Aorta (tissue), 5 donors: Measurements from ENCODE around the gene ZNF654. TPM values are rescaled to one million over a fixed set of nuclear protein-coding genes. Genes with fewer than 3 reads are reported as not detected.

ENCODE experiments used
- ATAC-seq: fragments of 200-7000 bp; cut with Tn5 transposase; one replicate; pipeline ENCODE4 v1.9.1; 2022; ENCODE audit warnings: moderate library complexity; ENCODE audit not compliant: low FRiP score
- DNase-seq, 2 donors: peaks; one replicate each; pipeline ENCODE4 v3.0.0-alpha.2; 2020
- H3K27ac ChIP-seq, 2 donors: one replicate each; pipeline ENCODE4 v1.5.1; 2013; ENCODE audit warnings: low read length in 2 of 2, mild to moderate bottlenecking in 2 of 2, moderate library complexity in 2 of 2, control low read depth in 1 of 2, inconsistent platforms in 1 of 2, low read depth in 1 of 2
- H3K27me3 ChIP-seq, 2 donors: one replicate each; pipeline ENCODE4 v1.6.1; 2013; ENCODE audit warnings: control low read depth in 1 of 2, low read length in 1 of 2, mild to moderate bottlenecking in 1 of 2, moderate library complexity in 1 of 2; ENCODE audit not compliant: insufficient read depth in 2 of 2, control insufficient read depth in 1 of 2
- H3K36me3 ChIP-seq, 2 donors: one replicate each; pipeline ENCODE4 v1.6.1; 2013; ENCODE audit warnings: control low read depth in 1 of 2, low read length in 1 of 2, mild to moderate bottlenecking in 1 of 2; ENCODE audit not compliant: insufficient read depth in 2 of 2, control insufficient read depth in 1 of 2
- H3K4me1 ChIP-seq, 2 donors: one replicate each; pipeline ENCODE4 v1.6.1; 2013; ENCODE audit warnings: low read length in 2 of 2, control low read depth in 1 of 2, mild to moderate bottlenecking in 1 of 2, moderate library complexity in 1 of 2; ENCODE audit not compliant: insufficient read depth in 2 of 2, control insufficient read depth in 1 of 2
- H3K4me3 ChIP-seq, 2 donors: one replicate each; pipeline ENCODE4 v1.5.1; 2013; ENCODE audit warnings: low read length in 2 of 2, control low read depth in 1 of 2, mild to moderate bottlenecking in 1 of 2
- H3K9me3 ChIP-seq: one replicate; pipeline ENCODE4 v1.6.1; 2013; ENCODE audit warnings: mild to moderate bottlenecking, low read length; ENCODE audit not compliant: control insufficient read depth
- WGBS, 2 donors: extraction: QIAGEN DNeasy Blood & Tissue Kit; methylation state at CpG; one replicate each; pipeline ENCODE4 v1.1.7; 2013; 5-methylcytosine and 5-hydroxymethylcytosine counted together
- intact Hi-C, 2 donors: fragments of 100-400 bp; cut with DNase I; formaldehyde crosslinking; loops; one replicate each; pipeline versions ENCODE4 v1.14.2 to v1.15.0; 2022
- polyA plus RNA-seq, 2 donors: library from polyadenylated mRNA; stranded (reverse); fragments of 200-250 nt; gene quantifications; one replicate each; pipeline ENCODE4 v1.2.3, GENCODE V29; 2013
- total RNA-seq, 2 donors: library from RNA; stranded (reverse); fragmentation: NEBNext Ultra II Directional; extraction: Animal tissue kit (Norgen Biotek cat#: 25700); gene quantifications; one replicate each; pipeline ENCODE4 v1.2.1, GENCODE V29; 2021
- donor health status: healthy with polysubstance abuse.
- donor health status: Bipolar disorder and iron deficiency.
- donor health status: DM: no; HTN: no; CAD: no.
- donor health status: DM: no; HTN: no; CAD: no.
- donor health status: DM: yes; HTN: yes; CAD: no.

ZNF654 gene
- total and polyA plus RNA-seq, 4 donors, result 3.0 to 28.3 (median 11.4) TPM

- Histone ChIP-seq H3K9me3 (no peaks in the 10 kb centered on the region), H3K27ac (no peak overlapping the region), H3K27me3 (no peaks in the 10 kb centered on the region), H3K4me3 (peak overlapping the region; percentile 52 to 95), H3K4me1 (peaks cover 0 to 5% of the 10 kb centered on the region in 2 donors), H3K36me3 (peaks cover 0 to 5% of the 10 kb centered on the region in 2 donors)
- intact Hi-C loops, result loop anchor here in 1 of 2 donors (2.0 kb wide), 1 partner anchor 92 kb away; the partner anchor contains the start of genes CGGBP1 and ZNF654
- DNase-seq (no peak), ATAC-seq (no peak)
- 0 to 1% methylated on average over 6 of the region's 6 CpGs for WGBS, 2 donors
Observed at GRCh38 chr3:88150806-88151205, 91.8 kb downstream of the ZNF654 start.

GRCh38 chr3:88151358-88151757, 92.3 kb downstream of the ZNF654 start:
- Histone ChIP-seq H3K4me3 (peak overlapping the region in 1 of 2 donors; percentile 95), H3K4me1 (peaks cover 0 to 5% of the 10 kb centered on the region in 2 donors), H3K36me3 (peaks cover 2 to 10% of the 10 kb centered on the region in 2 donors), H3K27me3 (no peaks in the 10 kb centered on the region), H3K9me3 (no peaks in the 10 kb centered on the region), H3K27ac (no peak overlapping the region)
- intact Hi-C loops, result loop anchor here in 1 of 2 donors (2.0 kb wide), 1 partner anchor 93 kb away; the partner anchor contains the start of genes CGGBP1 and ZNF654
- 25 to 30% methylated on average over 4 of the region's 4 CpGs for WGBS, 2 donors
- ATAC-seq, result no peak
- no peak for DNase-seq

GRCh38 chr3:88152841-88153240, 93.8 kb downstream of the ZNF654 start:
- no peak for ATAC-seq
- Histone ChIP-seq H3K36me3 (peaks cover 2 to 11% of the 10 kb centered on the region in 2 donors), H3K27me3 (no peaks in the 10 kb centered on the region), H3K4me1 (peaks cover 0 to 5% of the 10 kb centered on the region in 2 donors), H3K4me3 (no peak overlapping the region), H3K27ac (no peak overlapping the region), H3K9me3 (no peaks in the 10 kb centered on the region)
- WGBS, 2 donors, result 72 to 82% methylated on average over 2 of the region's 2 CpGs
- DNase-seq, result no peak
- intact Hi-C loops, result no loop called here

- no peak for DNase-seq
- intact Hi-C loops, result no loop called here
Observed at GRCh38 chr3:88166419-88166971, 107.4 kb downstream of the ZNF654 start.

GRCh38 chr3:88167173-88167572, 108.1 kb downstream of the ZNF654 start:
- 93 to 95% methylated on average over 6 of the region's 6 CpGs for WGBS, 2 donors
- H3K4me3 ChIP-seq, result no peak overlapping the region

More at GRCh38 chr3:88166419-88166971, 107.4 kb downstream of the ZNF654 start:
- Histone ChIP-seq H3K4me1 (no peaks in the 10 kb centered on the region), H3K36me3 (no peaks in the 10 kb centered on the region), H3K9me3 (no peaks in the 10 kb centered on the region), H3K27me3 (no peaks in the 10 kb centered on the region), H3K4me3 (no peak overlapping the region), H3K27ac (no peak overlapping the region)
- WGBS, 2 donors, result 98 to 99% methylated on average over 2 of the region's 2 CpGs
- no peak for ATAC-seq

GRCh38 chr3:88167704-88168103, 108.6 kb downstream of the ZNF654 start:
- H3K9me3 ChIP-seq, result no peaks in the 10 kb centered on the region
- 88 to 96% methylated on average over 2 of the region's 2 CpGs for WGBS, 2 donors
- DNase-seq (no peak), ATAC-seq (no peak)
- no peak overlapping the region for H3K4me3 ChIP-seq
- intact Hi-C loops, result no loop called here
- H3K36me3 ChIP-seq, result no peaks in the 10 kb centered on the region
- H3K27ac ChIP-seq, result no peak overlapping the region
- H3K4me1 ChIP-seq, result no peaks in the 10 kb centered on the region
- H3K27me3 ChIP-seq, result no peaks in the 10 kb centered on the region

More at GRCh38 chr3:88167173-88167572, 108.1 kb downstream of the ZNF654 start:
- Histone ChIP-seq H3K4me1 (no peaks in the 10 kb centered on the region), H3K36me3 (no peaks in the 10 kb centered on the region), H3K27me3 (no peaks in the 10 kb centered on the region), H3K9me3 (no peaks in the 10 kb centered on the region), H3K27ac (no peak overlapping the region)
- no peak for ATAC-seq
- intact Hi-C loops, result no loop called here
- no peak for DNase-seq

- no peak overlapping the region for H3K4me3 ChIP-seq
- WGBS, 2 donors, result 76% methylated on average over 5 of the region's 5 CpGs
- no peak for DNase-seq
- intact Hi-C loops, result no loop called here
- no peaks in the 10 kb centered on the region for H3K36me3 ChIP-seq
- no peak overlapping the region for H3K27ac ChIP-seq
- no peaks in the 10 kb centered on the region for H3K4me1 ChIP-seq
- H3K27me3 ChIP-seq, result no peaks in the 10 kb centered on the region
- H3K9me3 ChIP-seq, result no peaks in the 10 kb centered on the region
- ATAC-seq, result no peak
Observed at GRCh38 chr3:88168171-88168570, 109.1 kb downstream of the ZNF654 start.

GRCh38 chr3:88180398-88180999, 121.4 kb downstream of the ZNF654 start:
- no peaks in the 10 kb centered on the region for H3K36me3 ChIP-seq
- 47 to 55% methylated on average over 4 of the region's 4 CpGs for WGBS, 2 donors
- no peaks in the 10 kb centered on the region for H3K27me3 ChIP-seq
- no peak overlapping the region for H3K4me3 ChIP-seq
- DNase-seq (no peak), ATAC-seq (no peak)
- H3K9me3 ChIP-seq, result no peaks in the 10 kb centered on the region
- intact Hi-C loops, result no loop called here
- no peaks in the 10 kb centered on the region for H3K4me1 ChIP-seq
- H3K27ac ChIP-seq, result no peak overlapping the region
